Measurements from ENCODE around the gene OPN4.

The OPN4 gene

GRCh38 chr10:86665218-86665607 lies 10.9 kb downstream of the OPN4 start:
- TF ChIP-seq CTCF (conservative IDR thresholded peaks at IDR 0.05; ENCODE audit: low read length) (no peak), EZH2phosphoT487 (IDR thresholded peaks at IDR 0.05; ENCODE audit: borderline replicate concordance) (no peak)
- Histone ChIP-seq H3K79me2 (ENCODE audit: insufficient read depth, low read length) (no peaks in the 10 kb centered on the region), H3K4me2 (ENCODE audit: low read depth, low read length, poor library complexity, severe bottlenecking) (no peak overlapping the region), H3K9ac (ENCODE audit: low read depth, low read length, poor library complexity, severe bottlenecking) (no peak overlapping the region), H3K4me1 (ENCODE audit: insufficient read depth, low read length, poor library complexity, severe bottlenecking) (no peaks in the 10 kb centered on the region), H2AFZ (ENCODE audit: low read length) (no peak overlapping the region), H3K27me3 (ENCODE audit: insufficient read depth, low read length, poor library complexity, severe bottlenecking) (no peaks in the 10 kb centered on the region), H3K4me3 (ENCODE audit: low read length, poor library complexity, severe bottlenecking) (no peak overlapping the region), H3K36me3 (ENCODE audit: insufficient read depth, low read length) (no peaks in the 10 kb centered on the region), H4K20me1 (ENCODE audit: insufficient read depth, low read length, poor library complexity, severe bottlenecking) (no peaks in the 10 kb centered on the region), H3K9me2 (replicated peaks; ENCODE audit: low read depth, low read length) (no peaks in the 10 kb centered on the region), H3K9me3 (ENCODE audit: insufficient read depth, low read depth, low read length) (no peaks in the 10 kb centered on the region), H3F3A (ENCODE audit: low read depth) (no peaks in the 10 kb centered on the region)

GRCh38 chr10:86665868-86666267 lies 11.5 kb downstream of the OPN4 start:
- H3K4me1 ChIP-seq (ENCODE audit: insufficient read depth, low read length, poor library complexity, severe bottlenecking), result no peaks in the 10 kb centered on the region
- no peaks in the 10 kb centered on the region for H4K20me1 ChIP-seq (ENCODE audit: insufficient read depth, low read length, poor library complexity, severe bottlenecking)
- no peak overlapping the region for H2AFZ ChIP-seq (ENCODE audit: low read length)
- no peaks in the 10 kb centered on the region for H3K9me2 ChIP-seq (replicated peaks; ENCODE audit: low read depth, low read length)
- no peak overlapping the region for H3K4me2 ChIP-seq (ENCODE audit: low read depth, low read length, poor library complexity, severe bottlenecking)
- TF ChIP-seq CTCF (conservative IDR thresholded peaks at IDR 0.05; ENCODE audit: low read length), result no peak
- H3K9me3 ChIP-seq (ENCODE audit: insufficient read depth, low read depth, low read length), result no peaks in the 10 kb centered on the region
- no peaks in the 10 kb centered on the region for H3F3A ChIP-seq (ENCODE audit: low read depth)
- H3K36me3 ChIP-seq (ENCODE audit: insufficient read depth, low read length), result no peaks in the 10 kb centered on the region
- H3K27me3 ChIP-seq (ENCODE audit: insufficient read depth, low read length, poor library complexity, severe bottlenecking), result no peaks in the 10 kb centered on the region
- no peaks in the 10 kb centered on the region for H3K79me2 ChIP-seq (ENCODE audit: insufficient read depth, low read length)
- H3K9ac ChIP-seq (ENCODE audit: low read depth, low read length, poor library complexity, severe bottlenecking), result no peak overlapping the region
- no peak overlapping the region for H3K4me3 ChIP-seq (ENCODE audit: low read length, poor library complexity, severe bottlenecking)

GRCh38 chr10:86666538-86666937 lies 12.2 kb downstream of the OPN4 start:
- no peaks in the 10 kb centered on the region for H3K4me1 ChIP-seq (ENCODE audit: insufficient read depth, low read length, poor library complexity, severe bottlenecking)
- H3K9ac ChIP-seq (ENCODE audit: low read depth, low read length, poor library complexity, severe bottlenecking), result no peak overlapping the region
- no peaks in the 10 kb centered on the region for H3F3A ChIP-seq (ENCODE audit: low read depth)
- H3K9me2 ChIP-seq (replicated peaks; ENCODE audit: low read depth, low read length), result no peaks in the 10 kb centered on the region
- no peaks in the 10 kb centered on the region for H4K20me1 ChIP-seq (ENCODE audit: insufficient read depth, low read length, poor library complexity, severe bottlenecking)
- TF ChIP-seq EZH2phosphoT487 (IDR thresholded peaks at IDR 0.05; ENCODE audit: borderline replicate concordance) (no peak), CTCF (conservative IDR thresholded peaks at IDR 0.05; ENCODE audit: low read length) (no peak)
- H3K4me3 ChIP-seq (ENCODE audit: low read length, poor library complexity, severe bottlenecking), result no peak overlapping the region
- no peaks in the 10 kb centered on the region for H3K9me3 ChIP-seq (ENCODE audit: insufficient read depth, low read depth, low read length)
- H2AFZ ChIP-seq (ENCODE audit: low read length), result no peak overlapping the region
- H3K27me3 ChIP-seq (ENCODE audit: insufficient read depth, low read length, poor library complexity, severe bottlenecking), result no peaks in the 10 kb centered on the region
- H3K79me2 ChIP-seq (ENCODE audit: insufficient read depth, low read length), result no peaks in the 10 kb centered on the region
- no peak overlapping the region for H3K4me2 ChIP-seq (ENCODE audit: low read depth, low read length, poor library complexity, severe bottlenecking)
- no peaks in the 10 kb centered on the region for H3K36me3 ChIP-seq (ENCODE audit: insufficient read depth, low read length)
